CD4-positive, alpha-beta T cell treated with Interleukin-1 beta for 1 hour (primary cell): ENCODE data around the gene PPFIBP2.

Source experiments
- DNase-seq, 2 donors: peaks; one replicate each; pipeline ENCODE4 v3.0.0-alpha.2; 2020 to 2022

Gene PPFIBP2

GRCh38 chr11:7555052-7555699 lies 41.4 kb downstream of the PPFIBP2 start:
- no peak for DNase-seq

GRCh38 chr11:7558046-7558445 lies 44.2 kb downstream of the PPFIBP2 start:
- no peak for DNase-seq

- DNase-seq: no peak
These were observed 45.8 kb downstream of the PPFIBP2 start for GRCh38 chr11:7559398-7560283.

DNA sequence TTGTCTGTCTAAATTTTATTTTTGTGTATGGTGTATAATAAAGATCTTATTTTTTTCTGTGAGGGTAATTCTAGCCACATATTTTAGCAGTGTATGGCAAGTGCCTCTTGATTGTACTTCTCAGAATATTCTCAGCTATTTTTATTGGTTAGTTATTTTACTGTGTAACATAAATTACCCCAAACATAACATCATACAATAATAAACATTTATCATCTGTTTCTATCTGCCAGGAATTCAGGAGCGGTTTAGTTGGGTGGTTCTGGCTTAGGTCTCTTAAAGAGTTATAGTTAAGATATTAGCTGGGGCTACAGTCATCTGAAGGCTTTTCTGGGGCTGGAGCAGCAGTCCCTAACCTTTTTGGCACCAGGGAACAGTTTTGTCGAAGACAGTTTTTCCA lies 47.8 kb downstream of the PPFIBP2 start:
- no peak for DNase-seq

- DNase-seq: no peak
These were observed 49.5 kb downstream of the PPFIBP2 start for GRCh38 chr11:7563281-7563680.

- DNase-seq: no peak
These were observed 51.0 kb downstream of the PPFIBP2 start for GRCh38 chr11:7564803-7565202.

DNA sequence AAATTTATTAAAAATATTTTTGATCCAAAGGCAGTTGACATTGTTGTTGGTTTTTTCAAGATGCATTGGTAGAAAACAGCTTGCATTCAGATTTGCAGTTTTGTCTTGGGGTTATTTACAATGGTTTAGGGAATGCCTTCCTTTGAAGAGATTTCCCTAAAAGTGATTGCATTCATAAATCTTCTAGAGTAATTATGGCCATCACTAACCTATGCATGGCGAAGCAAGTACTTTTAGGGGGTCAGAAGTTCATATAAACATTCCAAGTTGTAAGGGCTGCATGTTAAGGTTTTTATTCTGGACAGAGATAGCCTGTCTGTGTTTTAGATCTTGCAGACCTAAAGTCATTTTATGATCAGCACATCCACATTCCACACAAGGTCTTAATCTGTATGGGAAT lies 53.5 kb downstream of the PPFIBP2 start:
- no peak for DNase-seq

GRCh38 chr11:7569044-7569443 lies 55.2 kb downstream of the PPFIBP2 start:
- no peak for DNase-seq

DNA sequence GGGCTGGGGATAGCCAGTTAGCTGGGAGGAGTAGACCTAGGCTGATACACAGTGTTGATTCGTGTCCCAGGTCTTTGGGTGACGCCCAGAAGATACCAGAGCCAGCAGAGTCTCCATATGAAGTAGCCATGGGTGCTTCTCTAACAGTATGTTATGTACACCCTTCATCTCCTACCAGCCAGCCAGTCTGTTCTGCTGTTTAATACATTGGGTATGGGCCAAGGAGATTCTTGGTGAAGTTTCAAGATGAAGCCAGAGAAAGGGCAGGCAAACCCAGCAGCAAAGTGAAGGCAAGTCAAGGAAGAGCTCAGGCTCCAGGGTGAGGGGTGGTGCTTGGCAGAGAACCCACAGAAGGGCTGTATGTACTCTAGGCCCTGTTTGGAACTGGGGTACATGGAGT lies 56.4 kb downstream of the PPFIBP2 start:
- DNase-seq: no peak

GRCh38 chr11:7570938-7571521 lies 57.2 kb downstream of the PPFIBP2 start:
- DNase-seq: no peak

DNA sequence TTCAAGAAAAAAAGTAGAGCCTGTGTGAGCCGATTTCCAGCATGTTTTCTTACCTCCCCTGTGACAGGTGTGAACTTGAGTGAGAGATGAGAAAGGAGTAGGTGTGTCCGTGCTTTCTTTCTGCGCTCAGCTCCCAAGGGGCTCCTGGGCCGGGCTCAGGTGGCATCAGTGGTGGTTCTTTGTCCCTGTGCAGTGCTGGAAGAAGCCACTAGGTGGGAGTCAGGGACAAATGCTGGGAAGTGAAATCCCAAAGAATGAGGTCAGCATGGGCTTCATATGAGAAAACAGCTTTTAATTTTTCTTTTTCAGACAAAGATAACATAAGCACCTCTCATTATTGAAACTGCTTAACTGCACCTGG lies 57.8 kb downstream of the PPFIBP2 start:
- DNase-seq: no peak

- no peak for DNase-seq
These were observed 58.4 kb downstream of the PPFIBP2 start for GRCh38 chr11:7572001-7572712.

DNA sequence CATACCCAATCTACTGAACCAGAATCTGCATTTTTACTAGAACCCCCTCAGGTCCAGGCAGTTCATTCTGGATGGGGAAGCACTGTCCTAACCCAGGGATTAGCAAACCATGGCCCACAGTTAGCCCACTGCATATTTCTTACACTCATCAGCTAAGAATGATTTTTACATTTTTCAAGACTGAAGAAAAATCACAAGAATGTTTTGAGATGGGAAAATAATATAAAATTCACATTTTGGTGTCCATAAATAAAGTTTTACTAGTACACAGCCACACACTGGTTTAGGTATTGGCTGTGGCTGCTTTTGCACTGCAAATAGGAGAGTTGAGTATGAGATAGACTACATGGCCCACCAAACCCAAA lies 59.4 kb downstream of the PPFIBP2 start:
- no peak for DNase-seq

- DNase-seq: no peak
These were observed 59.9 kb downstream of the PPFIBP2 start for GRCh38 chr11:7573558-7574296.

- DNase-seq: no peak
These were observed 60.8 kb downstream of the PPFIBP2 start for GRCh38 chr11:7574491-7575130.

DNA sequence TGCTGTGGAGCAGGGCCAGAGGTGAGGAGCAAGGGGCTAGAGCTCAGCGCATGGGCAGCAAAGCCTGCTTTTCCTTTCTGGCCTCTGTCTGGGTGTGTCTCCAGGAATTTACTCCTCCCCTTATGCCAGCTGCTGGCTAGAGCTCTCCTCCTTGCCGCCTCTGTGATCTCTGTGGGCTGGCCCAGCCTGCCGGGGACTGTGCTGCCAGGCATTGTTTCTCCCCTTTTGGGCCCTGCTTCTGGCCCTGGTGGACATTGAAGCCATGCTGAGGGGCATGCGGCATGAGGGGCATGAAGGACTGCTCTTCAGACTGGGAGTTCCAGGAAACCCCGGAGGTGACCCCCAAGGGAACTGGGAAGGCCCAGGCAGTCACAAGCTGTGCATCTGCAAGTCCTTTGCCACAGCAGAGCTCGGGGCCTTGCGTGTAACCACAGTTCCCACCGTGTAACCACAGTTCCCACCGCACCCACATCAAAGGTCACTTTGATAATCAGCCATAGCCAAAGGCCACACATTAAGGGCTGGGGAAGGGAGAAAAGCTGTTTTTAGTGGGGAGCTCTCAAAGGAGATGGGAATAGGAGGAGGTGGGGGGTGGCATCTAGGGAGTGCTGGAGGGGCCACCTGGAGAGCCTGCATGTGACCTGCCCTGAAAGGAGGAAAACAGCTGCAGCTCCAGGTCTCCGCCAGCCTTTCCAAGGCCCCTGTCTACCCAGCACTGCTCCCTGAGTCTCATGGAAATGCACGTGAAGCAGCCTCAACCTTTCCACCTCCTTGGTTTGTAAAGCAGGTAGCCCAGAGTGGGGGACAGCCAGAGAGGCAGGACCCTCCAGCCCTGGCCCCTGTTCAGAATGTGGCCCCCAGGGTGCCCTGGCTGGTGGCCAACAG lies 62.3 kb downstream of the PPFIBP2 start:
- DNase-seq: no peak

GRCh38 chr11:7576726-7577290 lies 63.0 kb downstream of the PPFIBP2 start:
- DNase-seq: no peak

GRCh38 chr11:7577291-7578190 lies 63.7 kb downstream of the PPFIBP2 start:
- no peak for DNase-seq

DNA sequence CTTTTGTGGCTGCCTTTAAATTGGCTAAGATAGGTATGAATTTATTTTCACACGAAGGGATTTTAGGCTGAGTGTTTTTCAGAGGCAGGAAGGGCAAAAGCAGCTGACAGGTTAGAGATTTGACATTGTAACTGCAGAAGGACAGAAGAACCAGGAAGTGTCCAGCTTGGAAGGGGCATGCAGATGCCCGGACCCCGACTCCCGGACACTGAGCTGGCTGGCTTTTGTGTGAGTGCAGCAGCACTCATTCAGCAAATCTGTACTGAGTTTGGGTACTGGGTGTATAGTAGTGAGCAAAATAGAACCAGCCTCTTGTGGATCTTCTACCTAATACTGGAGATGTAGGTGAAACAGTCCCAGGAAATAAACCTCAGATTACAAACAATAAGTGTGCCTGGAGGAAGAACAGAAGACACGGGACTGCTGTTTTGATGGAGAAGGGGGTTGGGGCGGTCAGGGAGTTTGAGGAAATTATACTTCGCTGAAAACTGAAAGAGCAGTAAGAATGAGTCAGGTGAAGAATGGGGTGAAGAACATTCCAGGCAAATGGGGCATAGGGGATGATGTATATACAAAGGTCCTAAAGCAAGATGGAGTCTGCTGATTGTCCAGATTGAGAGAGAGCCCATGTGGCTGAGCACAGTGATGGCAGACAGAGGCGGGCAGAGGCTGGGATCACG lies 64.6 kb downstream of the PPFIBP2 start:
- no peak for DNase-seq
